ENCODE measurements around the gene SHROOM3.

The SHROOM3 gene

DNA sequence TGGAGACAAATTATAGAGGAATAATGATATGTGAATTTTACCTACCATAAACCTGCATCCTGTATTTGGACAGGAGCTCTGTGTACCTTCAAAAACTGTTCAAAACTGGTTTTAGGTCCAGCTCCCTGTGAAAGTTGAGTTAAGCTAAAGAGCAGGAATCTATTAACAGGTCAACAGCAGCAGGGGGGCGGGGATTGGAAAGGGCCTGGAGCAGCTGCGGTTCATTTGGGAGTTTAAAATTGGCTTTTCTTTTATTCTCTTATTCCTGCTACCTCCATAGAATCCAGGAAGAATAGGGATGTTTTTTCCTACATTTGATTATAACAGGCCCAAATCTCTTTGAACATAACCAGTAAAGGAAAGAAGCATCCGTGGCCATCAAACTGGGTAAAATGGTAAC lies 23.8 kb downstream of the SHROOM3 start:
- H3K4me1 ChIP-seq (ENCODE audit: control insufficient read depth in 1 of 2, insufficient read depth in 1 of 2, low read depth in 1 of 2, low read length in 1 of 2), result no peaks in the 10 kb centered on the region
- H3K9me3 ChIP-seq, result no peaks in the 10 kb centered on the region
- no peak overlapping the region for H3K4me3 ChIP-seq (ENCODE audit: low read depth in 1 of 2, low read length in 1 of 2)
- TF ChIP-seq, protein P1, sequence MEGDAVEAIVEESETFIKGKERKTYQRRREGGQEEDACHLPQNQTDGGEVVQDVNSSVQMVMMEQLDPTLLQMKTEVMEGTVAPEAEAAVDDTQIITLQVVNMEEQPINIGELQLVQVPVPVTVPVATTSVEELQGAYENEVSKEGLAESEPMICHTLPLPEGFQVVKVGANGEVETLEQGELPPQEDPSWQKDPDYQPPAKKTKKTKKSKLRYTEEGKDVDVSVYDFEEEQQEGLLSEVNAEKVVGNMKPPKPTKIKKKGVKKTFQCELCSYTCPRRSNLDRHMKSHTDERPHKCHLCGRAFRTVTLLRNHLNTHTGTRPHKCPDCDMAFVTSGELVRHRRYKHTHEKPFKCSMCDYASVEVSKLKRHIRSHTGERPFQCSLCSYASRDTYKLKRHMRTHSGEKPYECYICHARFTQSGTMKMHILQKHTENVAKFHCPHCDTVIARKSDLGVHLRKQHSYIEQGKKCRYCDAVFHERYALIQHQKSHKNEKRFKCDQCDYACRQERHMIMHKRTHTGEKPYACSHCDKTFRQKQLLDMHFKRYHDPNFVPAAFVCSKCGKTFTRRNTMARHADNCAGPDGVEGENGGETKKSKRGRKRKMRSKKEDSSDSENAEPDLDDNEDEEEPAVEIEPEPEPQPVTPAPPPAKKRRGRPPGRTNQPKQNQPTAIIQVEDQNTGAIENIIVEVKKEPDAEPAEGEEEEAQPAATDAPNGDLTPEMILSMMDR (IDR thresholded peaks at IDR 0.05), result no peak
- no peaks in the 10 kb centered on the region for H3K27me3 ChIP-seq
- H3K27ac ChIP-seq, result no peak overlapping the region
- H3K36me3 ChIP-seq, result no peaks in the 10 kb centered on the region

DNA sequence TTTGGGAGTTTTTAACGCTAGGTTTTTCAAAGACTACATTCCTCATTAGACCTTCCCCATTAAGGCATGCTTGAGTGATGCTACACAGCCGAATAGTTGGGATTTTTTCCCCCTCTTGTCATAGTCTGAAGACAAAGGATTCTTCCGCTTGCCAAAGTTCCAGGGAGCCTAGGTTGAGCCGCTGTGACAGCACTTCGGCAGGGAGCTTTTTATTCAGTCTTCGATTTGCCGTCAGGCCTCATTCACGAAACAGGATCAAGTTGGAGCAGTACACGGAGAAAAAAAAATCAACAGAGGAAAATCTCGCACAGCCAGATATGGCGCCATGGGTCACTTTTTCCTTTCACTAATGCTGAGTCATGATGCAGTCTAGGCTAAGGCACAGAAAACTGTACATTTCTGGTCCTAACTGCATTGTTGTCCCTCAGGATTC lies 24.3 kb downstream of the SHROOM3 start:
- Histone ChIP-seq H3K9me3 (no peaks in the 10 kb centered on the region), H3K36me3 (no peaks in the 10 kb centered on the region), H3K27ac (no peak overlapping the region), H3K4me3 (ENCODE audit: low read depth in 1 of 2, low read length in 1 of 2) (no peak overlapping the region), H3K4me1 (ENCODE audit: control insufficient read depth in 1 of 2, insufficient read depth in 1 of 2, low read depth in 1 of 2, low read length in 1 of 2) (no peaks in the 10 kb centered on the region), H3K27me3 (no peaks in the 10 kb centered on the region)
- TF ChIP-seq, protein P1 (IDR thresholded peaks at IDR 0.05), result no peak

DNA sequence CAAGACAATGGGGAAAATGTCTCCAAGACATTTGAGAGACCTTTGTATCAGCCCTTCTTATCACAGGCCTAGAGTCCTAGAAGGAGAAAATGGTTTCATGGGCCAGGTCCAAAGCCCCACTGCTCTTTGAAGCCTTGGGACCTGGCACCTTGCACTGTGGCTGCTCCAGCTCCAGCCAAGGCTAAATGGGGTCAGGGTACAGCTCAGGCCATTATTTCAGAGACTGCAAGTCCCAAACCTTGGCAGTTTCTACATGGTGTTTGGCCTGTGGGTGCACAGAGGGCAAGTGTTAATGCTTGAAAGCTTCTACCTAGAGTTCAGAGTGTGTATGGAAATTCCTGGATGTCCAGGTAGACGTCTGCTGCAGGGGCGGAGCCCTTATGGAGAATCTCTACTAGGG lies 28.5 kb downstream of the SHROOM3 start:
- H3K4me1 ChIP-seq (ENCODE audit: control insufficient read depth in 1 of 2, insufficient read depth in 1 of 2, low read depth in 1 of 2, low read length in 1 of 2), result no peaks in the 10 kb centered on the region
- H3K27me3 ChIP-seq, result no peaks in the 10 kb centered on the region
- TF ChIP-seq, protein P1 (IDR thresholded peaks at IDR 0.05), result no peak
- H3K9me3 ChIP-seq, result no peaks in the 10 kb centered on the region
- H3K36me3 ChIP-seq, result no peaks in the 10 kb centered on the region
- H3K27ac ChIP-seq, result no peak overlapping the region
- H3K4me3 ChIP-seq (ENCODE audit: low read depth in 1 of 2, low read length in 1 of 2), result no peak overlapping the region

DNA sequence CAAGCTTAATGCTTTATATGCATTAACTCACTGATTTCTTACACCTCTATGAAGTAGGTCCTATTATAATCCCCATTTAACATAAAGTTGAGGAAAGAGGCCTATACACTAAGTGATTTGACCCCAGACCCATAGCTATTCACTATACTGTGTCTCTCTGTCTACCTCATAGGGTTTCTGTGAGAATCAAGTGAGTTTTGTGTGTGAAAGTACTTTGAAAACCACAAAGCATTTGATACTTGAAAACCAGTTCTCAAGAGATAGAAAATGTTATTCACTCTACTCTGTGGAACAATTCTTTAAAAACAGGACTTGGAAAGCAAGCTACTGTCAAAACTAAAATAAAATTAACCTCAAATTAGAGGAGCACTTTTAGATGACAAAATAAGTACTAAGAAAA lies 35.0 kb downstream of the SHROOM3 start:
- Histone ChIP-seq H3K36me3 (no peaks in the 10 kb centered on the region), H3K27ac (no peak overlapping the region), H3K4me1 (ENCODE audit: control insufficient read depth in 1 of 2, insufficient read depth in 1 of 2, low read depth in 1 of 2, low read length in 1 of 2) (no peaks in the 10 kb centered on the region), H3K27me3 (no peaks in the 10 kb centered on the region), H3K4me3 (ENCODE audit: low read depth in 1 of 2, low read length in 1 of 2) (no peak overlapping the region), H3K9me3 (no peaks in the 10 kb centered on the region)
- TF ChIP-seq, protein P1 (IDR thresholded peaks at IDR 0.05), result no peak

DNA sequence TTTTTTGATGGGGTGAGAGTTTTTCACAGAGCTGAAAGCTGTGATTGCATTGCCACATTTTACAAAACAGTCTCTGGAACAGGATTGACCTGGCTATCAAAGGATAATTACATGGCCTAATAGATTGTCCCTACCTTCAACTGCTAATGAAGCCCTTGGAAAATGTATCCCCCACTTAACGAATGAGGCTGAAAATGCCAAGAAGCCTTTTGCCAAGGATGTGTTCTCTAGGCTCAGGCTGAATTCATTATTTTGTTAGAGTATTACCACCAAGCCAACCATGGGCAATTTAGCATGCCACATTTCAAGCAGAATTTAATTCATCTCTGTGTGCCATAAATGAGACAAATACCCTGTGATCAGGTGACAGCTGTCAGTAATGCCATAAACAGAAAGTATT lies 35.5 kb downstream of the SHROOM3 start:
- no peak overlapping the region for H3K27ac ChIP-seq
- no peaks in the 10 kb centered on the region for H3K9me3 ChIP-seq
- H3K4me3 ChIP-seq (ENCODE audit: low read depth in 1 of 2, low read length in 1 of 2), result no peak overlapping the region
- TF ChIP-seq, protein P1 (IDR thresholded peaks at IDR 0.05), result no peak
- H3K27me3 ChIP-seq, result no peaks in the 10 kb centered on the region
- no peaks in the 10 kb centered on the region for H3K36me3 ChIP-seq
- no peaks in the 10 kb centered on the region for H3K4me1 ChIP-seq (ENCODE audit: control insufficient read depth in 1 of 2, insufficient read depth in 1 of 2, low read depth in 1 of 2, low read length in 1 of 2)

DNA sequence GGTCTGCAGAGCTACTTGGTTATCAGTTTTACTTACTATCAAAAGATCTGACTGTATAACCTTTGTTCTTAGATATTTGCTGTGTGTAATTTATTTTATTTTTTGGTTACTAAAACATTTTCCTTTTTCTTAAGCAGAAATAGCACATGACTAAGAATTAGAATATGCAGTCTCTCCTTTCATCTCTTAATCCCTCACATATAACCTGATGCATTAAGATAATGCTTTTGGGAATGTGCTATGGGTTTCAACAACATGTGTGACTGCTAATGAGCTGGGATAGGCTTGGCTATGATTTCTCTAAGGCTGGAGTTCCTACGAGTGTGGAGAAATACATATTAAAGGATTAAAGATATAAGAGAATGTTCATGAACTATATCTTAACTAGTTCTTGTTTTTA lies 41.5 kb downstream of the SHROOM3 start:
- Histone ChIP-seq H3K36me3 (no peaks in the 10 kb centered on the region), H3K9me3 (peaks cover 6% of the 10 kb centered on the region), H3K27me3 (peaks cover 6% of the 10 kb centered on the region), H3K4me1 (ENCODE audit: control insufficient read depth in 1 of 2, insufficient read depth in 1 of 2, low read depth in 1 of 2, low read length in 1 of 2) (no peaks in the 10 kb centered on the region), H3K27ac (no peak overlapping the region), H3K4me3 (ENCODE audit: low read depth in 1 of 2, low read length in 1 of 2) (no peak overlapping the region)
- TF ChIP-seq, protein P1 (IDR thresholded peaks at IDR 0.05), result no peak
